HCT116 (cell line): ENCODE data around the gene GALNT18.

Source experiments
- EZH2 ChIP-seq: fragments of 200-600 bp; sonication (generic); IDR thresholded peaks from 2 replicates; pipeline ENCODE4 v1.6.1; 2017; ENCODE audit warnings: antibody characterized with exemption, mixed run types
- TF ChIP-seq, protein P1 (sequence below), 3 experiments: fragments of 200-600 bp in 1 of 3; sonication (generic) in 1 of 3; IDR thresholded peaks in 2 of 3; conservative IDR thresholded peaks in 1 of 3; 2 replicates each; pipeline ENCODE4 v1.5.1; 2012 to 2017; ENCODE audit warnings: low read depth in 2 of 3, low read length in 2 of 3, antibody characterized with exemption in 1 of 3, borderline replicate concordance in 1 of 3, control low read depth in 1 of 3, mild to moderate bottlenecking in 1 of 3, mixed read lengths in 1 of 3, mixed run types in 1 of 3, moderate library complexity in 1 of 3; ENCODE audit not compliant: insufficient read depth in 1 of 3

DNA sequence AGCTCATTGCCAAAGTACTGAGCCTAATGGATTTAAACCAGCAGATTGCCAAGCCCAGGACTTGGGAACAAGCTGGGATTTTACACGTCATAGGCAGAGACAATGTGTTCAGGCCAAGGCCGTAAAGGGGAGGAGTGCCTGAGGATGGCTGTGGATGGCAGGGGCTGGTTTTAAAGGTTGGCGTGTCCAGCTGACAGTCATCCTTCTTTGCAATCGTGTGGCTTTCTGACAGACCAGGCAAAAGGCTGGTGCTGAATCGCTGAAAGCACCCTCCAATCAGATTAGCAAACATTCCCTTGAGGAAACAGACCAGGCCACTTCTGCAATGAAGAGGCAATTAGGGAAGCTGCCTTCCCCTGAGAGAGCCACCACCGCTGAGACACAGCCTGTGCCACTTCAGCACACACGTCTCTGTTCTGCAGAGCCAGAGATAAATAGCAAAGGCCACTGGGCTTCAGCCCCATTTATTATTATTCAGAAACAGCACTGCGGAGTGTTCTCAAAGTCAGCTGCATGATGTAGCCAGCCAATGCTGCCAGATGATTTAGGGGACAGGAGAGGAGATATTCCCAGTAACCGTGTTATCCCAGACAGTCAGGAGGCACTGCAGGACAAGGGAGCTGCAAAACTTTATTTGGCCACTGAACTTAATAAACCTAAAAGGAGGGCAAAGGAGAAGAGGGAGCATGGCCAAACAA, 214.6 kb downstream of the GALNT18 start:
- TF ChIP-seq, protein P1, sequence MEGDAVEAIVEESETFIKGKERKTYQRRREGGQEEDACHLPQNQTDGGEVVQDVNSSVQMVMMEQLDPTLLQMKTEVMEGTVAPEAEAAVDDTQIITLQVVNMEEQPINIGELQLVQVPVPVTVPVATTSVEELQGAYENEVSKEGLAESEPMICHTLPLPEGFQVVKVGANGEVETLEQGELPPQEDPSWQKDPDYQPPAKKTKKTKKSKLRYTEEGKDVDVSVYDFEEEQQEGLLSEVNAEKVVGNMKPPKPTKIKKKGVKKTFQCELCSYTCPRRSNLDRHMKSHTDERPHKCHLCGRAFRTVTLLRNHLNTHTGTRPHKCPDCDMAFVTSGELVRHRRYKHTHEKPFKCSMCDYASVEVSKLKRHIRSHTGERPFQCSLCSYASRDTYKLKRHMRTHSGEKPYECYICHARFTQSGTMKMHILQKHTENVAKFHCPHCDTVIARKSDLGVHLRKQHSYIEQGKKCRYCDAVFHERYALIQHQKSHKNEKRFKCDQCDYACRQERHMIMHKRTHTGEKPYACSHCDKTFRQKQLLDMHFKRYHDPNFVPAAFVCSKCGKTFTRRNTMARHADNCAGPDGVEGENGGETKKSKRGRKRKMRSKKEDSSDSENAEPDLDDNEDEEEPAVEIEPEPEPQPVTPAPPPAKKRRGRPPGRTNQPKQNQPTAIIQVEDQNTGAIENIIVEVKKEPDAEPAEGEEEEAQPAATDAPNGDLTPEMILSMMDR (IDR thresholded peaks at IDR 0.05 in 2 of 3, conservative IDR thresholded peaks at IDR 0.05 in 1 of 3; ENCODE audit: borderline replicate concordance in 1 of 3, insufficient read depth in 1 of 3, low read depth in 2 of 3, low read length in 2 of 3): no peak
- no peak for TF ChIP-seq EZH2
